Left colon (tissue), 2 donors: ENCODE results near the gene MBP. TPM values are rescaled to one million over a fixed set of nuclear protein-coding genes. Genes with fewer than 3 reads are reported as not detected.

ENCODE experiments used
- ATAC-seq: fragments of 200-7000 bp; cut with Tn5 transposase; one replicate; pipeline ENCODE4 v1.9.1; 2020; ENCODE audit warnings: mild to moderate bottlenecking, moderate library complexity
- DNase-seq, 2 donors: peaks; one replicate each; pipeline ENCODE4 v3.0.0-alpha.2; 2020
- intact Hi-C, 2 donors: fragments of 100-400 bp; cut with DNase I in 1 of 2; cut with micrococcal nuclease in 1 of 2; formaldehyde crosslinking; loops; one replicate each; pipeline versions ENCODE4 v1.11.2 to v1.14.0; 2022; cut with DNase I, micrococcal nuclease
- total RNA-seq, 2 donors: library from RNA; stranded (reverse); fragmentation: NEBNext Ultra II Directional; extraction: Animal tissue kit (Norgen Biotek cat#: 25700); gene quantifications; one replicate each; pipeline ENCODE4 v1.2.1, GENCODE V29; 2021
- donor health status: DM: no; HTN: no; CAD: no.
- donor health status: DM: yes; HTN: yes; CAD: no.

The MBP gene
- total RNA-seq, 2 donors from 2014 or later, result 48.5 to 51.6 TPM

DNA sequence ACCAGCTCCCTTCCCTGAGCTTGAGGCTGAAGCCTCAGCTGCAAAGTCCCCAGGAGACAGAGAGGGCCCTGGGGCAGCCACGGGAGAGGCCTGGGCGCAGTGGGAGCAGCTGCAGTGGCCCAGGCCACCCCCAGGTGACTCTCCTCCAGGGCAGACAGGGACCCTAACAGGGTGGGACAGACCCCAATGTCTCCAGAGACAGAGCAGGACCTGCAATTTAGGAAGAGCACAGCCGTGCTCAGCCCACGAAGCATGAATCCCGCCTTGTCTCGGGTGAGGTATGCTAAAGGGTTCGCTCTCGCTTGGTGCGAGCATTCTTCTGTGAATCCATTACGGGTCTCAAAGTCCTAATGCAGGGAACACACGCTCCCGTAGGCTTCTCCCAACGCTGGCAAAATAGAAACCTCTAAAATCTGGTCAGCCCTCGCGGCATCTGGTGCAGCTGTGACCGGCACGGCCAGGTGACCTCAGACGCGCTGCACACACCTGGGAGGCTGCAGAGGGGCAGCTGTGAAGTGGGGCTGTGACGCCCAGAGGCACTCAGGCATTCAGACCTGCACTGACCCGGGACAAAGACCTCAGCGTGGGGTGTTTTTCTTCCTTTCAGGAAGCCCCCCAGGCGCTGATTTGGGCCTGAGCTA is 12.6 kb downstream of the MBP start:
- DNase-seq (no peak), ATAC-seq (no peak)
- intact Hi-C loops, result no loop called here

DNA sequence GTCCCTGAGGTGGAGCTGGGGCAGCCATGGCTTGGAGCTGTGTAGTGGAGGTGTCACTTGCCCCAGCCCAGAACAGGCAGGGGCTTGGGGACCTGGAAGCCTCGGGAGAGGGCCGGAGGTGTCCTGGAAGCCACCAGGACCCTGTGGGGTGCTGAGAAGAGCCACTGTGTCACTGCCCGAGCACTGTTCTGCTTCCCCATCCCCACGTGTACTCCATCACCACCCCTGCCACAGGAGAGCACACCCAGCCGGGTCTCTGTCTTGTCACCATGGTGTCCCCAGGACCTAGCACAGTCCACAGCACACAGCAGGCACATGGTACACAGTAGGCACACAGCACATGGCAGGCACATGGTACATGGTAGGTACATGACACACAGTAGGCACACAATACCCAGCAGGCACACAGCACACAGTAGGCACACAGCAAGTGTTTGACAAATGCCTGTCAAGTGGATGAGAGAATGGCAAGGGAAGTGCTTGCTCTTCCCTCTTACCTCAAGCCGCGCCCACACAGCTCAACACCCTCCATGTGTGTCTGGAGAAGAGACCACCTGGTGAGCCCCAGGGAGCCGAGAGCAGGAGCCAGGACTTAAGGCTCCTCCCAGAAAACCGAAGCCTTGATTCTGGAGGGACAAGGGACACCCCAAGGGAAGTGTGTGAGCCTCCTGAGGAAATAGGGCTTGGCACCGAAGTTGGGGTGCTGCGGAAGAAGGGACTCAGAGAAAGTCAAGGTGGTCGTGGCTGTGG is 13.3 kb downstream of the MBP start:
- ATAC-seq (no peak), DNase-seq (no peak)
- intact Hi-C loops, result no loop called here

DNA sequence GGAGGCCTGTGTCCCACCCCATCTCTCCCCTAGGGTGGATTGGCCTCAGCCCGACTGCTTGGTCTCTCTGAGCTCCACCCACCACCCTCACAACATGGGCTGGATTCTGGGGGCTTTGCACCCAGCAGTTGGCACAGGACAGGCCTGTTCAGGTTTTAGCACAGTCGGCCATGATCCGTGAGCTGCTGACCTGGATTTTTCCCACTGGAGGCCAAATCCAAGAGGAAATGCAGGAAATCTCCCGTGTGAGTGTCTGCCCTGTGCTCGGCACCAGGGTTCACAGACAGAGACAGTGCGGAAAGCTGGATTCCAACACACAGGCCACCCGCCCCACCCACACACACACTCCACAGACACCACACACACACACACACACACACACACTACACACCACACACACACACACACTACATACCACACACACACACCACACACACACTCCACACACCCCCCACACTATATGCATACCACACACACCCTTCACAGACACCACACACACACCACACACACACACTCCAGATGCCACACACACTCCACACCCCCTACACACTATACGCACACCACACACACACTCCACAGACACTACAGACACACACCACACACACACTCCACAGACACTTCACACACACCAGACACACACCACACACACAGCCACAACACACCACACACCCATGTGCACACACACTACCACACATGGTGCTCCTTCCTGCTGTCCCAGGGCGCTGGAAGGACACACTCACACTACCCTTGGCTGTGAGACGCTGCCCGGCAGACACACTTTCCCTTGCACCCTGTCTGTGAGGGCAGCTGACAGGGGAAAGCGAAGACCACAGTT is 14.1 kb downstream of the MBP start:
- no peak for ATAC-seq
- intact Hi-C loops, result no loop called here
- no peak for DNase-seq

DNA sequence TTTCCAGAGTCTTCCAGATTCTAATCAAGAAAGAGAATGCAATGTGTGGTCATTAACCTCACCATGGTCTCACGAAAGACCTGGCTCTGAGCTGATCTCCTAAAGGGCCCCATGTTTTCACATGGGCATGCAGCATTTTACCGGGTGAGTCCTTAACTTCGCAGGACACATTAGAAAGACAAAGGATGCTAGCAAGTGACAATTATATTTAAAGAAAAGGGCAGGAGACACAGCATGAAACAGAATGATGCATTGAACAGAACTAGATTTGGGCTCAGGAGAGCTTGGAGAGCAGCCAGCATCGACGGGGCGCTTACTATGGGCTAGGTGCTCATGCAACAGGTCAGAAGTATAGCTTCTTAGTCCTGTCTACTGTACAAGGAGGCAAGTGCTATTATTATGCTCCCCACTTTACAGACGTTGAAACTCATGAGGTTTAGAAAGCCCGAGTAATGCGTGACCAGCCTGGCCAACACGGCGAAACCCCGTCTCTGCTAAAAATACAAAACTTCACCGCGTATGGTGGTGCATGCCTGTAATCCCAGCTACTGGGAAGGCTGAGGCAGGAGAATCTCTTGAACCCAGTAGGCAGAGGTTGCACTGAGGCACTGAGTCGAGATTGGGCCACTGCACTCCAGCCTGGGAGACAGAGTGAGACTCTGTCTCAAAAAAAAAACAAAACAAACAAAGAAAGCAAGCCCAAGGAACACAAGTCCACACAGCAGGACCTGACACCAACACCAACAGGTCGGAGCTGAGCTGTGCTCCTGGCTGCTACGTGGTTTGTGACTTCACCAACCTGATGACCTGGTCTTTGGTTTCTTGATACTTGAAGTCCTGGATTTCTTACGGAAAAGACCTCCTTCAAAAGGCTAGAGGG is 16.1 kb downstream of the MBP start:
- intact Hi-C loops, result no loop called here
- DNase-seq, result no peak
- no peak for ATAC-seq

- intact Hi-C loops, result no loop called here
- DNase-seq, result peak in 1 of 2 donors; percentile 43
Measured at GRCh38 chr18:77115192-77115953, 17.2 kb downstream of the MBP start.

DNA sequence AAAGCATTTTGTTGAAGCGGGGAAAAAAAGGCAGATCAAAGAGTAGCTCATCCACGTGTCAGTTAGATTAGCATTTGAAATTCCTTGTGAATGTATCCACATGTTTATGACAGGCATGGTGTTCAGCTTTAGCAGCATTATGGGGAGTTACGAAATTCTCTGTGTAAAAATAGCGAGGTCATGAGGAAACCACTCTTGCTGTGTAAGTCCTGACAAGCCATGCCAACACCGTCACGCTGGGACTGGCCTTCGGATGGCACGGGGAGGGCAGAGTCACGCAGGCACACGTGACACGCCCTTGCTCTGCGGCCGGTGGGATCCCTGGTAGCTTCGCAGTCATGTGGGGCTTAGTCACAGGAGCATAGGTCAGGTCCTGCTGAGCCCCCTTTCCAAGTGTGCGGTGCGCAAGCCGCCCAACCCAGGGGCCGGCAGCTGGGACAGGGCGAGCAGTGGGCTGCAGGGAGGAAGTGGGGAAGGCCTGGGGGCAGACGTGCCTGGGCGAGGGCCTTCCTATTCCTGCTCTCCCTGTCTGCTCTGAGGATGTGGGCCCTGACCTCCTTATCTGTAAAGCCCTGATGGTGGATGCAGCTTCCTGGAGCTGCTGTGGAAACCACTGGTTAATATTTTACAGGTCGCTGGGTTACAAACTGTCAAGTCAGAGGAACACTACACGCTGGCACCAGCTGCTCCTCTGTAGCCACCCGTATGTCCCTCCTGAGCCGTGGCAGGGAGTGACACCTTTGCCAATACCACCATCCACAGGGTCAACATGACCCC is 18.0 kb downstream of the MBP start:
- intact Hi-C loops, result no loop called here
- DNase-seq, result peak; percentile 77 to 93
- peak; percentile 90 for ATAC-seq

More at GRCh38 chr18:77115192-77115953, 17.2 kb downstream of the MBP start:
- ATAC-seq, result peak; percentile 6

GRCh38 chr18:77114152-77114414 is 18.5 kb downstream of the MBP start:
- DNase-seq (no peak), ATAC-seq (no peak)
- intact Hi-C loops, result no loop called here

DNA sequence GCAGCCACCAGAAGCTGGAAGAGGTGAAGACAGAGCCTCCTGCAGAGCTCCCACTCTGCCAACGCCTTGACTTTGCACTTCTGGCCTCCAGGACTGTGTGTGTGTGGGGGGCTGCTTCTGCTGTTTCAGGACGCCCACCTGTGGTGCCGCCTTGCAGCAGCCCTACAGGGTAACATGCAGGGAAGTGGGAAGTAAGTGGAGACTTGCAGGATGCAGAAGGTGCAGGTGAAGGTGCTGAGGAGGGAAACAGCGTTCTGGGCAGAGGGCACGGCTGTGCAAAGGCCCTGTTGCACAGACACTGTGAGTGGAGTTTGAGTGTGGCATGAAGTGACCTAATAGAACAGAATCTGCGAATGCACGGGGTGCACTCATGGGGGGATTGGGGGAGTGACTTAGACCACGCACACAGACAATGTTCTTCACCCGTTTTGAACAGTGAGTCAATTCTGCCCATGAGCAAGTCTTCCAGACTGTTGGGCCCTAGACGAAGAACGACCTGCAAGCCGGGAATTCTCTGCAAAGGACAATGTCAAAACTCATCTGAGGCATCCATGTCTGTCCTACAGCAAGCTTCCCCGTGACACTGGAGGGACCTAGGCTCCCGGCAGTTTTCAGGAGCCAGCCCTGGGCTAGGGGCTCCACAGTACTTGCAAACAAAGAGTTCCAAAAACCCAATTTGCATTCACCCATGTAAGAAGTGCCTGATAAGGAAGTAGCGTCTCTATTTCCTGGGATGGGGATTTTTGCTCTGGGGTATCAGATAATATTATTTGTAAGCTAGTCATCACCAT is 19.0 kb downstream of the MBP start:
- ATAC-seq, result no peak

DNA sequence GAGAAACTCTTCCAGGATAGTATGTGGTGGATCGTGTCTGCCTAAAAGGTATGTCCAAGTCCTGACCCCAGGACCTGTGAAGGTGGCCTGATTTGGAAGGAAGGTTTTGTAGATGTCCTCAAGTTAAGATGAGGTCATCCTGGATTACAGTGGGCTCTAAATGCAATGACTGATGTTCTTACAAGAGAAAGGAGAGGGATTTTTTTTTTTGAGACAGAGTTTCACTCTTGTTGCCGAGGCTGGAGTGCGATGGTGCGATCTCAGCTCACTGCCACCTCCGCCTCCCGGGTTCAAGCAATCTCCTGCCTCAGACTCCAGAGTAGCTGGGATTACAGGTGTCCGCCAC is 19.9 kb downstream of the MBP start:
- peak in 1 of 2 donors; percentile 2 for DNase-seq
- ATAC-seq, result no peak
- intact Hi-C loops, result no loop called here

More for the DNA sequence above, 19.0 kb downstream of the MBP start:
- intact Hi-C loops, result no loop called here
- peak; percentile 5 to 22 for DNase-seq

DNA sequence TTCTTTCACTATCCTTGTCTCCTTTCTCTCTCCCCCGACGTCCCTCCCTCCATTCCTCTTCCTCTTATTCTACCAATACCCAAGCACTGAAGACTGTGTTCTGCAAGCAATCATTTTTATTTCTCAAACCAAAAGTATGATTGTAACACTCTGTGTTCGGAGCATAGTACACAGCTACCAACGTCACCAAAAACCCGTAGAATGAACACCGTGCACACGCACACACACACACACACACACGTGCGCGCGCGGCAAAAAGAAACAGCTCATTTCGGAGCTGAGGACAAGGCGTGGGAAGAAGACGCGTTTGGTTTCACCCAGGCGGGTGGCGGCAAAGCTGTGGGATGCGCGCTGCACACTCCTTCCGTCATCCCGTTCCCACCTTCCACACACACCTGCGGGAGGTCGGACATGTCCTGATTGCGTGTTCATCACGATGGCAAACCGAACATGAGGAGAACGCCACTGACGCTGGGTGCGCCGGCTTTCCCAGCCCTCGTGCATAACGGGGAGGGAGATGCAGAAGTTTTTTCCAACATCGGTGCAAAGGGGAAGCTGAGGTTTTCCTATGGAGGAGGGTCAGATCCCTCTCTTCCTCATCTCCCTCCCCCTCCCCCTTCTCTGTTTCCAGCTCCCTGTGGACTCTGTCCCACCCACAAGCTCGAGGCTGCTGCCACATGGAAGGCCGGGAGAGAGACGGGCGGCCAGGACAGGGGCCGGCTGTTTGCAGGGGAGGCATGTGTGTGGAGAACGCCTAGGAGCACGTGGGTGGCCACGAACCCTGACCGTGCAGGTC is 20.4 kb downstream of the MBP start:
- DNase-seq (peak in 1 of 2 donors; percentile 44), ATAC-seq (no peak)
- intact Hi-C loops, result no loop called here

DNA sequence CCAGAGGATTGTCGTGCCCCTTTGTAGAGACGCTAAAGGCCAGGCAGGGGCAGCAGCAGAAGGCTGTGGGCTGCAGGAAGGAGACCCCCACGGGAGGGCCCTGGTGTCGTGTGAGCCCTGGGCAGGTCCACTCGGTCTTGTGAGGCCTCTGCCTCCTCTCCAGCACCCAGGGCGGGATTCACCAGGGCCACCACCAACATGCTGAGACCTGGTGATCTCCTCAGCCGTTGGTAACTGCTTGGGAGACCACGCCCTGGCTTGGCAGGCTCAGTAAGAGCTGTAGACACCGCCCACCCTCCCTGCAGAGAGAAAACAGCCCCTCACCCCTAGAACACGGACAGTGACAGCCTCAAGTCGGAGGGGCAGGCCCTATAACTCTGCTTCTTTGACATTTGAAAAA is 21.1 kb downstream of the MBP start:
- DNase-seq, result peak; percentile 46 to 59
- ATAC-seq, result no peak
- intact Hi-C loops, result no loop called here

DNA sequence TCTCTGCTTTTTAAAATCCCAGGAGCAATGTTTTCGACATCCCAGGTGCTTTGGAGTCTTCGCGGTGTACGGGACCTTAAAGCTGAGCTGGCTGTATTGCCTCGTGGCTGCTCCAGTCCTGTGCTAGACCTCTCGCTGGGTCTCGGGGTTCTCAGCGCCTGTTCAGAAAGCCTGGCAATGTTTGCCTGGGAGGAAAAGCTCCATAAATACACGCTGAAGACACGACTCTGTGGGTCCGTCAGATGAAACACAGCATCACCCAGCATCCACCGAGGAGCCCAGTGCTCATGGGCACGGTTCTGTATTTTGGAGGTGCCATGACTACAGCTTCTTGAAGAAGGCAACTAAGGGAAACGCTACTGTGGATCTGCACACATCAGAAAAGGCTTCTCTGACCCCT is 21.6 kb downstream of the MBP start:
- intact Hi-C loops, result no loop called here
- ATAC-seq (no peak), DNase-seq (peak in 1 of 2 donors; percentile 16)

DNA sequence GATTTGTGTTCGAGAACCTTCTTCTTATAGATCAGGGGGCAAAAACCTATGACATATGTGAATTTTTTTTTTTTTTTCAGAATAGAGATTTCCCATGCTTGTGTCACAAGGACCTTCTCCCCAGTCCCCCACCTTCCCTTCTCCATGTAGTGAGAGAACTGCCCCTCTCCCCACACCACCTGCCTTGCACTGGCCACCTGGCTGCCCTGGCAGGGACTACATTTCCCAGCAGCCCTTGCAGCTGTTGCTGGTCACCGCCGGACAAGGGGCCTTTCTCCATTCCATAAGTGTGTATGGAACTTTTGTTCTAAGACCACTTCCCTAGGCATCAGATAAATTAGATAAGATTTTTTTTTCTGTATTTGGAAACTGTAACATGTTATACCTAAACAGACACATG is 22.2 kb downstream of the MBP start:
- intact Hi-C loops, result no loop called here
- DNase-seq (peak in 1 of 2 donors; percentile 21), ATAC-seq (no peak)

GRCh38 chr18:77109648-77110019 is 22.9 kb downstream of the MBP start:
- intact Hi-C loops, result no loop called here
- DNase-seq (no peak), ATAC-seq (no peak)

DNA sequence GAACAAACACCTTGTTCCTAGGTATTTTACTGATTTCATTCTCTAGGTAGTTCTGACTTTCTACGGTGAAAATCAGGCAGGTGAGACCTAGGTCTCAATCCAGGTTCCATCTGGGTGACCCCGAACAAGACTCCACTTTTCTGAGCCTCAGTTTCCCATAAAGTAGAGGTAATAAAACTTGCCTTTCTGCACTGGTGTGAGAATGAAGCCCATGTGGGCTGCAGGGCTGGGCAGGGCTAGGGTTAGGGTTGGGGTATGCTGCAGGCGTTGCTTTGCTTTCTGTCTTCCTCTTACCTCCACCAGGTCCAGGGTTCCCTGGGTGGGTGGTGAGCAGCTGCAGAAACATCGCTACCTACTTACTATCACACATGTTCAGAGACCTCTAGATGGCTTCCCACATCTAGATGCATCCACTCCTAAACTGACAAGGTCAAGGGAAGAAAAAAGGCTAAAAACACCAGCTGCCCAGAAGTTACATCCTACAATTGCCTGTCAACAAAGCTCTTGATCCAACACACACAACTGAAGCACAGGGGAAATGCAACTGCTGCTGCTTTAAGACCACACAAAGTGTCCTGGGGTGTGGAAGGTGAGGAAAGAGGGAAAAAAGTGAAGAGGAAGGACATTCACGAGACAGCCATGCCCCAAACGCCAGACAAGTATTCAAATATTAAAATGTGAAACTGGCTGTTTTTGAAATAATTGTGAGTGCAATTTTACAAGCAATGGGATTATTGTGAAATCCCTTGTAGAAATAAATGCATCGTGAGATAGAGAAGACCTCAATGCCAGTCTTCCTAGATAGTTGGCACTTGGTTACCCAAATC is 23.5 kb downstream of the MBP start:
- no peak for ATAC-seq
- intact Hi-C loops, result no loop called here

More for the DNA sequence above, 23.5 kb downstream of the MBP start:
- DNase-seq, result no peak
